ENCODE data around the gene TMSB4X. TPM values are rescaled to one million over a fixed set of nuclear protein-coding genes. Genes with fewer than 3 reads are reported as not detected.

Gene TMSB4X
- total RNA-seq, 4 donors from 2014 or later = 3,003 to 8,971 (median 6,474) TPM

- no peak for TF ChIP-seq CTCF (IDR thresholded peaks at IDR 0.05; ENCODE audit: low read depth)
Observed at GRCh38 chrX:12950851-12951594, 23.9 kb upstream of the TMSB4X start.

GRCh38 chrX:12951595-12951975, 23.3 kb upstream of the TMSB4X start:
- TF ChIP-seq CTCF (IDR thresholded peaks at IDR 0.05; ENCODE audit: low read depth) = no peak

- no peak for TF ChIP-seq CTCF (IDR thresholded peaks at IDR 0.05; ENCODE audit: low read depth)
Observed at GRCh38 chrX:12953420-12953819, 21.5 kb upstream of the TMSB4X start.

GRCh38 chrX:12954376-12954775, 20.5 kb upstream of the TMSB4X start:
- TF ChIP-seq CTCF (IDR thresholded peaks at IDR 0.05; ENCODE audit: low read depth) = no peak

- no peak for TF ChIP-seq CTCF (IDR thresholded peaks at IDR 0.05; ENCODE audit: low read depth)
Observed at GRCh38 chrX:12954981-12955380, 19.9 kb upstream of the TMSB4X start.

GRCh38 chrX:12955882-12956703, 18.8 kb upstream of the TMSB4X start:
- TF ChIP-seq CTCF (IDR thresholded peaks at IDR 0.05; ENCODE audit: low read depth) = no peak

All from subcutaneous adipose tissue (tissue), 4 donors.